Kidney epithelial cell (primary cell): ENCODE data around the gene USP9X. TPM values are rescaled to one million over a fixed set of nuclear protein-coding genes. Genes with fewer than 3 reads are reported as not detected.
"Not testable (repeated sequence)": the region's sequence is repeated elsewhere in the genome, so short reads cannot be mapped to it uniquely, and the experiment has no call there.

Source experiments
- DNase-seq: peaks from one replicate; pipeline ENCODE4 v3.0.0-alpha.2; 2010; ENCODE audit warnings: low read depth
- H3K27me3 ChIP-seq: 2 replicates; pipeline ENCODE4 v1.6.0; 2011; ENCODE audit warnings: low read length; ENCODE audit not compliant: control insufficient read depth, insufficient read depth
- H3K36me3 ChIP-seq: 2 replicates; pipeline ENCODE4 v1.5.1; 2011; ENCODE audit warnings: low read length; ENCODE audit not compliant: control insufficient read depth, insufficient read depth
- H3K4me3 ChIP-seq: 2 replicates; pipeline ENCODE4 v1.5.1; 2011; ENCODE audit warnings: low read depth, mild to moderate bottlenecking, control low read depth, low read length
- total RNA-seq: library from RNA; depleted of rRNA; stranded (reverse); fragments of >200 nt; gene quantifications from 2 replicates; pipeline ENCODE4 v1.2.3, GENCODE V29; 2015
- TF ChIP-seq, protein P1 (sequence below): IDR thresholded peaks from 2 replicates; pipeline ENCODE4 v1.5.1; 2011; ENCODE audit warnings: mild to moderate bottlenecking, moderate library complexity, low read length, control low read depth, inconsistent platforms; ENCODE audit not compliant: insufficient read depth, poor library complexity, severe bottlenecking

The USP9X gene
- total RNA-seq, 1 donor from 2014 or later = 53.7 TPM

DNA sequence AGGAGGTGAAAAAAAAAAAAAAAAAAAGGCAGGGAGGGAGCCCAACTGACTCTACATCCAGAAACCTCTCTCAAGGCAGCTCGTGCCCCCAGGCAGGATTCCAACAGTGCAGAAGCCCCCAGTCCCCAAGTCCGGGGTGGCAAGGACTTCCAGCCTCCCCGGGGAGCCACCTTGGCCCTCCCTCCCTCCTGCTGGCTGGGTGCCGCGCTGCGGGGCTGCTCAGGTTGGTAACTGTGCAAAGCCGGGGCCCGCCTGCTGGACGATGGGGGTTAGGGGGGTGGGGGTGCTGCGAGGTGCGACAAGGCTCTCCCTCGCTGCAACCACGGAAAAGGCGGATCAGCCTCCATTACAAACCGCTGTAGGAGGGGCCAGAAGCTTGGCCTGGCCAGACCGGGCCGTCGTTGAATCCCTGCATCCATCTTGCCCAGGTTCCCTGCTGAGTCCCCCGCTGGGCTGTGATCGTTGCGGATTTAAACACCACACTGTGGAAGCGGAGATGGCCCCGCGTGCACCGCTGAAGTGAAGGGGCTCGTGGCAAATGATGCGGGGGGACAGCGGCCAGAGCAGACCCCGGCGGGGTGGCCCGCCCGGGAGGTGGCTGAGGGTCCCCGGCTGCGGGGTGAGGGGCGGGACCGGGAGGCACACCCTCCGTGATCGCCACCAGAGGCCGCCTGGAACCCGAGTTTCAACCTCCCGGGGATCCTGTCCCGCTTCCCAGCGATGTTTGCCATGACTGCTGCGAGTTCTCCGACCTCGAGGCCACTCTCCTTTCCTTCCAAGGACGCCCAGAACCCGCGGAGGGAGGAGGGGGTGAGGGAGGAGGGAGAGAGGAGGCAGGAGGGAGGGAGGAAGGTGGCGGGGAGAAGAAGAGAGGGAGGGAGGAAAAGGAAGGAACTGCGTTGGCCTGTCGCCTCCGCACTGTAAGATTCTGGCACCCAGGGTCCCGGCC, 190.7 kb downstream of the USP9X start:
- H3K27me3 ChIP-seq = peaks cover 14% of the 10 kb centered on the region
- DNase-seq = no peak
- H3K36me3 ChIP-seq = no peaks in the 10 kb centered on the region
- TF ChIP-seq, protein P1, sequence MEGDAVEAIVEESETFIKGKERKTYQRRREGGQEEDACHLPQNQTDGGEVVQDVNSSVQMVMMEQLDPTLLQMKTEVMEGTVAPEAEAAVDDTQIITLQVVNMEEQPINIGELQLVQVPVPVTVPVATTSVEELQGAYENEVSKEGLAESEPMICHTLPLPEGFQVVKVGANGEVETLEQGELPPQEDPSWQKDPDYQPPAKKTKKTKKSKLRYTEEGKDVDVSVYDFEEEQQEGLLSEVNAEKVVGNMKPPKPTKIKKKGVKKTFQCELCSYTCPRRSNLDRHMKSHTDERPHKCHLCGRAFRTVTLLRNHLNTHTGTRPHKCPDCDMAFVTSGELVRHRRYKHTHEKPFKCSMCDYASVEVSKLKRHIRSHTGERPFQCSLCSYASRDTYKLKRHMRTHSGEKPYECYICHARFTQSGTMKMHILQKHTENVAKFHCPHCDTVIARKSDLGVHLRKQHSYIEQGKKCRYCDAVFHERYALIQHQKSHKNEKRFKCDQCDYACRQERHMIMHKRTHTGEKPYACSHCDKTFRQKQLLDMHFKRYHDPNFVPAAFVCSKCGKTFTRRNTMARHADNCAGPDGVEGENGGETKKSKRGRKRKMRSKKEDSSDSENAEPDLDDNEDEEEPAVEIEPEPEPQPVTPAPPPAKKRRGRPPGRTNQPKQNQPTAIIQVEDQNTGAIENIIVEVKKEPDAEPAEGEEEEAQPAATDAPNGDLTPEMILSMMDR = peak; percentile 57
- H3K4me3 ChIP-seq = peak overlapping the region; percentile 43

DNA sequence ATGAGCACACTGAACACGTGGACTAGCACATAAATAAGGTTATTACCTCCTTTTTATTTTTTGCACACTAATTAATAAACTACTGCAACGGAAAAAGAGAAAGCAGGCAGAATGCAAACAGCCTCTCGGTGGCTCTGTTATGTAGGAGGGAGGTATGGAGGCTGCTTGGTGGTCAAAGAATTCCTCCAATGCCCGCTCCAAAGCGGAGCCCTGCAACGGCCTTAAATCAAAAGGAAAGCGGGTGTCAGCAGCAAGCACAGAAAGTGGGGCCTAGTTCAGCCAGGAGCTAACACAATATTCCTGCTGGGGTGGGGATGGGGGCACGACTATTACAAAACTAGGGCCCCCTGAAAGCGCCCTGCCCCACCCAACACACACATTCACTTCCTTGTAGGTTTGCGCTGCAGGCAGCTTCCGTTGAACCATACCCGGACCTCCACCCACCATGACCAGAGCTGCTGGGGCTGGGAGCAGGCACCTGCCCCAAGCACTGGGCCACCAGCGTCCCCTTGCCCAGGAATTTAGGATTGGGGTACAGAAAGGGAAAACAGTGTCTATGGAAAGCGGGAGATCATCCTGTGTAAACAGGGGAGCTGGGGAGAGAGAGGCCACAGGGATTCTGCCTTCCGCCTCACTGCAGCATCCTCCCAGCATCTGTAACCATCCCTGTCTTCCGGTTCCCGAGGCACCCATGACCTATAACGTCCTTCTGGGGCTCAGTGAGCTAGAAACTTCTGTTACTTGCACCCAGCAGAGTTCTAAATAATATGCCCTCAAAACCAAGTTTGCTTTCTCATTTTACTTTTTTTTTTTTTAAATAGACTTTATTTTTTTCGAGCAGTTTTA, 191.6 kb downstream of the USP9X start:
- Histone ChIP-seq H3K4me3 (peak overlapping the region; percentile 43), H3K27me3 (peaks cover 14% of the 10 kb centered on the region), H3K36me3 (no peaks in the 10 kb centered on the region)
- no peak for DNase-seq
- TF ChIP-seq, protein P1 = no peak

DNA sequence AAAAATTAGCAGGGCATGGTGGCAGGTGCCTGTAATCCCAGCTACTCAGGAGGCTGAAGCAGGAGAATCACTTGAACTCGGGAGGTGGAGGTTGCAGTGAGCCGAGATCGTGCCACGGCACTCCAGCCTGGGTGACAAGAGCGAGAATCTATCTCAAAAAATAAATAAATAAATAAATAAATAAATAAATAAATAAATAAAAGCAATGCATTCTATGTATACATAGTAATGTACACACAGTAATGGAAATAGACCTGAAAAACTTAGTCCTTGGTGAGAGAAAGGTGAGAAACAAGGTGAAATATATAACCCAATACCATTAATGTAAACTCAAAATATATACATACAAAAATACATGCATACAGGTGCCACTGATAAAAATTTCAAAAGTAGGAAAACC, 197.1 kb downstream of the USP9X start:
- not testable (repeated sequence) for H3K27me3 ChIP-seq, DNase-seq, H3K4me3 ChIP-seq, H3K36me3 ChIP-seq

DNA sequence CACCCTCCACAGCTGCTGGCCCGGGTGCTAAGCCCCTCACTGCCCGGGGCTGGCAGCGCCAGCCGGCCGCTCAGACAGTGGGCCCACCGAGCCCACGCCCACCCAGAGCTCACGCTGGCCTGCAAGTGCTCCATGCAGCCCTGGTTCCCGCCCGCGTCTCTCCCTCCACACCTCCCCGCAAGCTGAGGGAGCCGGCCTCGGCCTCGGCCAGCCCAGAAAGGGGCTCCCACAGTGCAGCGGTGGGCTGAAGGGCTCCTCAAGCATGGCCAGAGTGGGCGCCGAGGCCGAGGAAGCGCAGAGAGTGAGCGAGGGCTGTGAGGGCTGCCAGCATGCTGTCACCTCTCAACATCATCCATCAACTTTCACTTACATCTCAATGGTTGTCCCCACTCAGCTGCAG, 200.7 kb downstream of the USP9X start:
- H3K4me3 ChIP-seq, DNase-seq, H3K36me3 ChIP-seq, H3K27me3 ChIP-seq: not testable (repeated sequence)

Other genes with a start within 250 kb of the USP9X start
- gene DDX3X, start 248.7 kb downstream of the USP9X start, total RNA-seq = 184 and 188 TPM in 2 replicates